ENCODE results near the gene TMBIM6.
"Not testable (repeated sequence)": the region's sequence is repeated elsewhere in the genome, so short reads cannot be mapped to it uniquely, and the experiment has no call there.

The TMBIM6 gene, protein sequence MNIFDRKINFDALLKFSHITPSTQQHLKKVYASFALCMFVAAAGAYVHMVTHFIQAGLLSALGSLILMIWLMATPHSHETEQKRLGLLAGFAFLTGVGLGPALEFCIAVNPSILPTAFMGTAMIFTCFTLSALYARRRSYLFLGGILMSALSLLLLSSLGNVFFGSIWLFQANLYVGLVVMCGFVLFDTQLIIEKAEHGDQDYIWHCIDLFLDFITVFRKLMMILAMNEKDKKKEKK

GRCh38 chr12:49740930-49741881 is at the start of gene TMBIM6:
TSS of gene TMBIM6 (plus strand) at chr12:49741557. CDS start at chr12:49752494, 10,937 bp downstream.
- peak; percentile 99 for DNase-seq

DNA sequence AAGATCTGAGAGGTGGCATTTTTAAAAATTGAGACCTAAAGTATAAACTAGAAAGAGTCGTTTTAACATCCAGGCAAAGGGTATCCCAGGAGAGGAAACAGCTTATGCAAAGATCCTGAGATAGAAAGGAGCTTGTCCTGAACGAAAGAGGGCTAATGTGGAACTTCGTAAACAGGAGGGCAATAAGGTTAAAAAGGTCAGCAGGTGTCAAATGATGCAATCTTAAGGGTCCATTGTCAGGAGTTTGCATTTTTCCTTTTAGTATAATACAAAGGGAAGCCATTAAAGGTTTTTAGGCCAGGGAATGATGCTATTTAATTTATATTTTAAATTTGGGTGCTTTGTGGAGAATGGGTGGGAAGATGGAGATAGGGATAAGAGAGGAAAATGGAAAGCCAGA is 48.5 kb upstream of the TMBIM6 start:
- DNase-seq = no peak

DNA sequence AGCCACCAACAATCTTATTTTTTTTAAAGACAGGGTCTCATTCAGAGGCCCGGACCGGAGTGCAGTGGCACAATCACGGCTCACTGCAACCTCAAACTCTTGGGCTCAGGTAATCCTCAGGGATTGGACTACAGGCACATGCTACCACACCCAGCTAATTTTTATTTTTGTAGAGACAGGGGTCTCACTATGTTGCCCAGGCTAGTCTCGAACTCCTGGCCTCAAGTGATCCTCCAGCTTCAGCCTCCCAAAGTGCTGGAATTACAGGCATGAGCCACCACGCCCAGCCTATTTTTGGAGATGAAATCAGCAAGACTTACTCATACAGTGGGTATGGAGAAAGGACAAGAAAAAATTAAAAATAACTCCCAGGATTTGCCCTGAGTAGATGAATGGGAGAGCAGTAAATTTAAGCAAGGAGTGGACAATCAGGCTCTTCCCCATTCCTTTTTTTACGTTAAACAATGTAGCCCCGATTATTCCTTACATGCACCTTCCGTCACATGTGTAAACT is 47.4 kb upstream of the TMBIM6 start:
- DNase-seq = no peak

DNA sequence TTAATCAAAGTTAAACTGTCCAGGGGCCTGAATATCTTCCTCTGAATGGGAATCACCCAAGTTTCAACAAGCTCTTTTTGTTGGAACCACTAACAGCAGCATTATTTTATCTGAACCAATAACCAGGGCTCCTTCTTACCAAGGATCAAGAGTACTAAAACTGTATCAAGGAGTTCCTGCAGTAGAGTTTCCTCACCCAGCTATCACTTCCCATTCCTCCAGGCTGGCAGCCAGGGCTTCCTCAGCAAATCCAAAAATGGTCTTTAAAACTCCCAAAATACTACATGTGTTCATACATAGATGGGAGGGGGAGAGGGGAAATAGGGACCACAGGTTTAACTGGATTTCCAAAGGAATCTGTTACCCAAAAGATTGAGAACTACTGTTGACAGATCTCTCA is 44.6 kb upstream of the TMBIM6 start:
- no peak for DNase-seq

DNA sequence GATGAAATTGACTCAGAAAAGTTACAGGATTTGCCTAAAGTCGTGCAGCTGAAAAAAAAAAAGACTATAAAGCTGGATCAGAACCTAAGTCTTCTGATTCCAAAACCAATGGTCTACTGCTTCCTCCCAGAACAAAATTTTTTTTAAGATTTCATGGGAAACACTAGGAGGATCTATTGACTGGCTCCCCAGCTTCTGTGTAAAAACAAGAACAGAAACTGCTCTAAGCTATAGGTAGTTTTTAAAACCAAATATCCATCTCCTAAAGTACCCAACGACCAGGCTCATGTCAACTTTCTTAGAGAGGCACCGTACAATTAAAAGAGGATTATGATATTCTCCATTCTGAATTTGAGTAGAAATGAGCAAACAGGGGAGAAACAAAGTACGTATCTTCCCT is 43.5 kb upstream of the TMBIM6 start:
- no peak for DNase-seq

- DNase-seq = peak; percentile 36
These were observed 42.5 kb upstream of the TMBIM6 start for GRCh38 chr12:49698619-49699545.

DNA sequence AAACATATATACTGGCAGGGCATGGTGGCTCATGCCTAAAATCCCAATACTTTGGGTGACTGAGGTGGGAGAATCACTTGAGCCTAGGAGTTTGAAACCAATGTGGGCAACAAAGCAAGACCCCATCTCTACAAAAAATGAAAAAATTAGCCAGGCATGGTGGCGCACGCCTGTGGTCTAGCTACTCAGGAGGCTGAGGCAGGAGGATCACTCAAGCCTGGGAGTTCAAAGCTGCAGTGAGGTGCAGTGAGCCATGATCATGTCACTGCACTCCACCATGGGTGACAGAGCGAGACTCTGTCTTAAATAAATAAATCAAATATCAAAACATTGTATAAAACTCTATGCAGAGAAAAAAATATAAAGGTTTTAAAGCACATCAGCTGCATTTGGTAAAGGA is 39.3 kb upstream of the TMBIM6 start:
- DNase-seq = no peak

DNA sequence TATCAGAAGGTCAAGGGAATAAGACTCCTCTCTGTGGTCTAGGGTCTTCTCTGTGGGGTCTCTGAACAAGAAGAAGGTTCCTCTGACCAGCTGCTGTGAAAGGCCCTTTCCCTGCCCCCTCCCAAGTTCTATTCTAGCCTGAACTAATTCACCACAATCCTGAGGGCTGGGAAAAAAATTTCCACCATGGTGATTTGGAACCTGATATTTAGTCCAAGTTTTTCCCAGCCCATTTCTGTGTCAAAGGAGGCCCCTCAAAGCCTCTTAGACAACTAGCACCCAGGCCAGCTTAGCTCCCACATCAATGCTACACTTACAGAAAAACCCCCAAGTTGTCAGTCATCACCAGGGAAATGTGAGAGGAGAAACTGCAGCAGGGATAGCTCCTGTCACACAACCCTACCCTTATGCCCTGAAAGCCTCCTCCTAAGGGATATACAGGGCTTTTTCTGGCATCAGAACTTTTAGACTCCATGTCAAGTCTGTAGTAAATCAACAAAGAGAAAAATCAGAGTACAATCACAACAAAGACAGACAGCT is 38.6 kb upstream of the TMBIM6 start:
- no peak for DNase-seq

DNA sequence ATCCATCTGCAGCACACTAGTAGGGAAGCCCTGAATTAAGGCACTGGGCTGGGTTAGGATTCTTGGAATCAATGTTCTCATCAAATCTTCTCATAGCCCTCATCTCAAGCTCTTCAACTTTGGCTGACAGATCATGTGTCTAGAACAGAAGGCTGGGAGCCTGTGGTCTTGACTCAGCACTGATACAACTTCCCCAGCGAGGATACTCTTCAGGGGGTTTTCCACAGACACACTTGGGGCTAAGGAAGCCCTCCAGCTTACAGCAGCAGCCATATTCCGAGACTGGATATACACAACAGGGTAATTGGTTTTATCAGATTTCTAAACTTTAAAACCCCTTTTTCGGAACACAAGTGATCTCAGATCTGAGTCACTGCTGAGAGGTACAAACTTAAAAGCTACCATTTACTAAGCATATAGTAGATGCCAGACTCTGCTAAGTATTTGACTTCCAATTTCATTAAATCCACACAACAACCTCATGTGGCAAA is 37.7 kb upstream of the TMBIM6 start:
- peak; percentile 41 for DNase-seq

GRCh38 chr12:49705479-49706134 is 35.8 kb upstream of the TMBIM6 start:
- DNase-seq = peak; percentile 36

GRCh38 chr12:49706351-49707127 is 34.8 kb upstream of the TMBIM6 start:
- peak; percentile 19 for DNase-seq

- peak; percentile 99 for DNase-seq
These were observed 34.1 kb upstream of the TMBIM6 start, which contains the start of gene FMNL3 for GRCh38 chr12:49707128-49707811. TSS of gene FMNL3 (minus strand) at chr12:49707405. CDS start at chr12:49707180, 225 bp downstream.

DNA sequence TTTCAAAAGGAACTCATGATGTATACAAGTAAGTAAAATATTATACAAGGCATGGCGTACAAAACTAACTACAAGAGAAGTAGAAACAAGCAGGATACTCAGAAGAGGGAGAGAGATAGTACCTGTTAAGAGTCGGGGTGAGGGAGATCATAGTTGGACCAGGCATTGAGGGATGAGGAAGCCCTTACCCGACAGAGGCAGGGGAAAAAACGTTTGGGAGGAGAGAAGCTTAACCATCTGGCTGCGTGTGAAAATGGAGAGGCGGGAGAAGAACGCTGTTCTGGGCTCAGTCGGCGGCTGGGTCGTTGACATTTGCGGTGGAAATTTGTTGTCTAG is 33.6 kb upstream of the TMBIM6 start:
- no peak for DNase-seq

- DNase-seq = no peak
These were observed 32.5 kb upstream of the TMBIM6 start for GRCh38 chr12:49708851-49709250.

GRCh38 chr12:49713952-49714351 is 27.4 kb upstream of the TMBIM6 start:
- not testable (repeated sequence) for DNase-seq

- DNase-seq = no peak
These were observed 24.8 kb upstream of the TMBIM6 start for GRCh38 chr12:49716553-49716952.

- not testable (repeated sequence) for DNase-seq
These were observed 23.6 kb upstream of the TMBIM6 start for GRCh38 chr12:49717800-49718199.

- no peak for DNase-seq
These were observed 21.1 kb upstream of the TMBIM6 start for GRCh38 chr12:49720214-49720613.

GRCh38 chr12:49721355-49721754 is 20.0 kb upstream of the TMBIM6 start:
- not testable (repeated sequence) for DNase-seq

GRCh38 chr12:49728446-49728845 is 12.9 kb upstream of the TMBIM6 start:
- no peak for DNase-seq

All from CD4-positive, alpha-beta T cell treated with Interleukin-6 for 4 hours (primary cell).